ENCODE measurements around the gene ACADS.

DNA sequence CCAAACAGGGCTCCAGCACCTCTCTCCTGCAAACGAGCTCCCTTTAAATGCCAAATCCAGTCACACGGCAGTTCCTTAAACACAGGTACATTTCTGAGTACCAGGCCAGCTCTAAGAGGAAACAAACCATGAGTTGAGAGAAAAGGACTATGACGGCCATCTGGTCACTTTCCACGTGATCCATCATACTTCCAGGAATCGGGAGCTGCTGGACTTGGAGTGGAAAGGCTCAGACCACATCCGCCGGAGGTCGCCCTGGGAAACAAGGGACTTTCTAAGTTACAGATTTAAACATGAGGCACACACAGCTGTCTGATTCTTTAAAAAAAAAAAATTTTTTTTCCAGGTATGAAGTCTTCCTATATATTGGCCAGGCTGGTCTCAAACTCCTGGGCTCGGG is 39.2 kb downstream of the ACADS start:
- no peak for TF ChIP-seq GATA3 (IDR thresholded peaks at IDR 0.05; ENCODE audit: low read depth, low read length)
- no peak for TF ChIP-seq GATA2 (IDR thresholded peaks at IDR 0.05; ENCODE audit: low read depth, low read length)

All from SH-SY5Y (cell line).